GM06990 (cell line): ENCODE results near the gene EYA3.

ENCODE experiments used
- DNase-seq: peaks from one replicate; pipeline ENCODE4 v3.0.0-alpha.2; 2011; ENCODE audit not compliant: insufficient read length; ENCODE audit errors: extremely low read depth
- H3K27me3 ChIP-seq: replicated peaks from 2 replicates; pipeline ENCODE4 v1.6.0; 2011; ENCODE audit warnings: low read length; ENCODE audit not compliant: control insufficient read depth, insufficient read depth
- H3K36me3 ChIP-seq: 2 replicates; pipeline ENCODE4 v1.5.1; 2011; ENCODE audit warnings: low read length; ENCODE audit not compliant: control insufficient read depth, insufficient read depth
- H3K4me3 ChIP-seq: replicated peaks from 2 replicates; pipeline ENCODE4 v1.5.1; 2011; ENCODE audit warnings: low read depth, mild to moderate bottlenecking, control low read depth, low read length
- TF ChIP-seq, protein P1 (sequence below): IDR thresholded peaks from 2 replicates; pipeline ENCODE4 v1.5.1; 2011; ENCODE audit warnings: low read length, control low read depth, mild to moderate bottlenecking, inconsistent platforms; ENCODE audit not compliant: insufficient read depth, poor library complexity, severe bottlenecking

Gene EYA3

DNA sequence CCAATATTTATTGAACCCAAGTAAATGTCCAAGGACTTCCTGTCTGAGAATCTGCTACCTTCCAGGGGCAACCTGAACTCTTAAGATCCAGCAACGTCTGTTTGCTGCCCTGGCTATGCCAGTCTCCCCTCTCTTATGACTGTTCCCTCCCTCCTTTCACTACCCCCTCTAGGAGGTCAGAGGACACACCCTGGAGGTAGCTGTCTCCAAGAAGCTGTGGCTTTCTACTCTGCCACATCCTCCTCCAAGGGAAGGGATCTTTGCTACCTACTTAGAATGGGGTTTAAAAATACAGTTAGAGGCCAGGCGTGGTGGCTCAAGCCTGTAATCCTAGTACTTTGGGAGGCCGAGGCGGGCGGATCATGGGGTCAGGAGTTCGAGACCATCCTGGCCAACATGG is 157.2 kb downstream of the EYA3 start:
- no peak overlapping the region for H3K4me3 ChIP-seq
- no peaks in the 10 kb centered on the region for H3K27me3 ChIP-seq
- no peaks in the 10 kb centered on the region for H3K36me3 ChIP-seq
- no peak for DNase-seq
- TF ChIP-seq, protein P1, sequence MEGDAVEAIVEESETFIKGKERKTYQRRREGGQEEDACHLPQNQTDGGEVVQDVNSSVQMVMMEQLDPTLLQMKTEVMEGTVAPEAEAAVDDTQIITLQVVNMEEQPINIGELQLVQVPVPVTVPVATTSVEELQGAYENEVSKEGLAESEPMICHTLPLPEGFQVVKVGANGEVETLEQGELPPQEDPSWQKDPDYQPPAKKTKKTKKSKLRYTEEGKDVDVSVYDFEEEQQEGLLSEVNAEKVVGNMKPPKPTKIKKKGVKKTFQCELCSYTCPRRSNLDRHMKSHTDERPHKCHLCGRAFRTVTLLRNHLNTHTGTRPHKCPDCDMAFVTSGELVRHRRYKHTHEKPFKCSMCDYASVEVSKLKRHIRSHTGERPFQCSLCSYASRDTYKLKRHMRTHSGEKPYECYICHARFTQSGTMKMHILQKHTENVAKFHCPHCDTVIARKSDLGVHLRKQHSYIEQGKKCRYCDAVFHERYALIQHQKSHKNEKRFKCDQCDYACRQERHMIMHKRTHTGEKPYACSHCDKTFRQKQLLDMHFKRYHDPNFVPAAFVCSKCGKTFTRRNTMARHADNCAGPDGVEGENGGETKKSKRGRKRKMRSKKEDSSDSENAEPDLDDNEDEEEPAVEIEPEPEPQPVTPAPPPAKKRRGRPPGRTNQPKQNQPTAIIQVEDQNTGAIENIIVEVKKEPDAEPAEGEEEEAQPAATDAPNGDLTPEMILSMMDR = no peak

DNA sequence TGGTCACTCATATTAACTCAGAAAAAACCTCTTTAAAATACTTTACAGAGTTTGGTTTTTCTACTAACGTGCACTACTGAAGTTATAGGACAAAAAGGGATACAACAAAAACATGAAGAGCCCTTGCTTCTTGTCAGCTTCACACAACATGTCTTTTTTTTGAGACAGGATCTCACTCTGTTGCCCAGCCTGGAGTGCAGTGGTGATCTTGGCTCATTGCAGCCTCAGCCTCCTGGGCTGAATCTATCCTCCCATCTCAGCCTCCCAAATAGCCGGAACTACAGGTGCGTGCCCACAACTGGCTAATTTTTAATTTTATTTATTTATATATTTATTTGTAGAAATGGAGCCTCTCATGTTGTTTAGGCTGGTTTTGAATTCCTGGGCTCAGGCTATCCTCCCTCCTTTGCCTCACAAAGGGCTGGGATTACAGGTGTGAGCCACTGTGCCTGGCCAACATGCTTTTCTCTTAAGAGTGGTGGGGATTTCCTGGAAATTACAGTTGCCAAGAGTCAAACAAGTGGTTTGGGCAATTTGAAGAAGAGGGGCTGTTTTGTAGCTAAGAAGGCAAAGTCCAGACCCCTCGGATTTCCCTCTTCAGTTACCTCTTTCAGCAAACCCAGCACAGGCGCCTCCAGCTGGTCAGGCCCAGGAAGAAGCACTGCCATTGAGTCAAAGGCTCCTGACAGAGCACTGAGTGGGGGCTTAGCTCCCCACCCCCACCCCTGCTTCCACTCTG is 160.0 kb downstream of the EYA3 start:
- DNase-seq = no peak
- TF ChIP-seq, protein P1 = no peak
- Histone ChIP-seq H3K4me3 (no peak overlapping the region), H3K36me3 (no peaks in the 10 kb centered on the region), H3K27me3 (no peaks in the 10 kb centered on the region)

- TF ChIP-seq, protein P1 = no peak
- H3K36me3 ChIP-seq = no peaks in the 10 kb centered on the region
- no peaks in the 10 kb centered on the region for H3K27me3 ChIP-seq
- no peak overlapping the region for H3K4me3 ChIP-seq
- DNase-seq = no peak
These were observed 166.1 kb downstream of the EYA3 start for GRCh38 chr1:27922272-27922671.
